Nephron progenitor cell (in vitro differentiated cells): Measurements from ENCODE around the gene CD81.
"Not testable (repeated sequence)": the region's sequence is repeated elsewhere in the genome, so short reads cannot be mapped to it uniquely, and the experiment has no call there.

Experiments
- DNase-seq: peaks from one replicate; pipeline ENCODE4 v3.0.0; 2021
- H3K27ac Mint-ChIP-seq: 2 replicates; pipeline ENCODE4 v1.8.0; 2021; ENCODE audit warnings: mild to moderate bottlenecking, moderate library complexity, mixed read lengths
- H3K27me3 Mint-ChIP-seq: 2 replicates; pipeline ENCODE4 v1.8.0; 2021; ENCODE audit warnings: mild to moderate bottlenecking, low read depth, mixed read lengths; ENCODE audit not compliant: poor library complexity
- H3K36me3 Mint-ChIP-seq: 2 replicates; pipeline ENCODE4 v1.8.0; 2021; ENCODE audit warnings: low read depth, mixed read lengths
- H3K4me1 Mint-ChIP-seq: 2 replicates; pipeline ENCODE4 v1.8.0; 2021; ENCODE audit warnings: mixed read lengths
- H3K4me3 Mint-ChIP-seq: 2 replicates; pipeline ENCODE4 v1.8.0; 2021; ENCODE audit warnings: mild to moderate bottlenecking, moderate library complexity, mixed read lengths
- H3K9me3 Mint-ChIP-seq: 2 replicates; pipeline ENCODE4 v1.8.0; 2021; ENCODE audit warnings: mild to moderate bottlenecking, moderate library complexity, mixed read lengths
- TF ChIP-seq, protein P1 (sequence below): fragments of 200-600 bp; sonication (generic); IDR thresholded peaks from 2 replicates; pipeline ENCODE4 v1.5.0; 2021; ENCODE audit warnings: antibody characterized with exemption

Gene CD81

DNA sequence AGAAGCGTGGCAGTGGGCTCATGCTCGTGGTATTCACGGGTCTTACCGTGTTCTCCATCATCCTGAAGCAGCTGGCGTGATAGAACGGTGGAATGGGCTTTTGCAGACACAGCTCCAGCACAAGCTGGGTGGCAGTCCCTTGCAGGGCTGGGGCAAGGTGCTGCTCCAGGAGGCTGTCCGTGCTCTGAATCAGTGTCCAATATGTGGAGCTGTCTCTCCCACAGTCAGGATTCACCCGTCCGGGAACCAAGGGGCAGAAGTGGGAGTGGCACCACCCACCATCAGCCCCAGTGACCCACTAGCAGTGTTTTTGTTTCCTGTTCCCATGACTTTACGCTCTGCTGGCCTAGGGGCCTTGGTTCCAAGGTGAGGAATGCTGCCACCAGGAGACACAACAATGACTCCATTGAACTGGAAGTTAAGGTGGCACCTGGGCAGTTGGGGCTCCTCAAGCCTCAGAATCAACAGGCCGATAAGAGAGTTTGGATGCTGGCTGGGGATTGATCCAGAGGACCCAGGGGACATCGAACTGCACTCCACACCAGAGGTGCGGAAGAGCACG lies 16.9 kb upstream of the CD81 start:
- Mint-ChIP-seq H3K4me3 (no peak overlapping the region), H3K27ac (peak overlapping the region; percentile 36), H3K9me3 (peaks cover 12% of the 10 kb centered on the region), H3K27me3 (peaks cover 26% of the 10 kb centered on the region), H3K36me3 (no peaks in the 10 kb centered on the region), H3K4me1 (no peaks in the 10 kb centered on the region)
- TF ChIP-seq, protein P1, sequence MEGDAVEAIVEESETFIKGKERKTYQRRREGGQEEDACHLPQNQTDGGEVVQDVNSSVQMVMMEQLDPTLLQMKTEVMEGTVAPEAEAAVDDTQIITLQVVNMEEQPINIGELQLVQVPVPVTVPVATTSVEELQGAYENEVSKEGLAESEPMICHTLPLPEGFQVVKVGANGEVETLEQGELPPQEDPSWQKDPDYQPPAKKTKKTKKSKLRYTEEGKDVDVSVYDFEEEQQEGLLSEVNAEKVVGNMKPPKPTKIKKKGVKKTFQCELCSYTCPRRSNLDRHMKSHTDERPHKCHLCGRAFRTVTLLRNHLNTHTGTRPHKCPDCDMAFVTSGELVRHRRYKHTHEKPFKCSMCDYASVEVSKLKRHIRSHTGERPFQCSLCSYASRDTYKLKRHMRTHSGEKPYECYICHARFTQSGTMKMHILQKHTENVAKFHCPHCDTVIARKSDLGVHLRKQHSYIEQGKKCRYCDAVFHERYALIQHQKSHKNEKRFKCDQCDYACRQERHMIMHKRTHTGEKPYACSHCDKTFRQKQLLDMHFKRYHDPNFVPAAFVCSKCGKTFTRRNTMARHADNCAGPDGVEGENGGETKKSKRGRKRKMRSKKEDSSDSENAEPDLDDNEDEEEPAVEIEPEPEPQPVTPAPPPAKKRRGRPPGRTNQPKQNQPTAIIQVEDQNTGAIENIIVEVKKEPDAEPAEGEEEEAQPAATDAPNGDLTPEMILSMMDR: no peak
- no peak for DNase-seq

GRCh38 chr11:2361565-2361964 lies 15.5 kb upstream of the CD81 start:
- no peaks in the 10 kb centered on the region for H3K36me3 Mint-ChIP-seq
- H3K4me1 Mint-ChIP-seq: no peaks in the 10 kb centered on the region
- TF ChIP-seq, protein P1: no peak
- DNase-seq: no peak
- H3K4me3 Mint-ChIP-seq: no peak overlapping the region
- H3K27ac Mint-ChIP-seq: no peak overlapping the region
- peaks cover 21% of the 10 kb centered on the region for H3K27me3 Mint-ChIP-seq
- H3K9me3 Mint-ChIP-seq: peaks cover 2% of the 10 kb centered on the region

DNA sequence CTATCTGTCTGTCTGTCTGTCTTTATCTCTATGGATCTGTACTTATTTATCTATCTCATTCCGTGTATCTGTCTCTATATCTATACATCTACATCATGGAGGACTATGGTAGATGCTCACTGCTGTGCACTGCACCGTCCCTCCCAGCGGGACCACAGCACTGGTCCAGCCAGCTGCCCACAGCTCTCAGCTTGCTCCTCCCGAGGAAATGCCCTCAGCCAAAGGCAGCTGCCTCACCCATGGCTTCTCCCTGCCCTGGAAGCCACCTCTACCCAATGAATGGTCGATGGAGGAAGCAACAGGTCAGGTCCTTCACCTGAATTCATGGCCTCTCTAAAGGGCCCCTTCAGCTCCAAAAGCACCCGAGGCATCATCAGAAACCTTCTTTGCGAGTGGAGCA lies 14.7 kb upstream of the CD81 start:
- H3K4me1 Mint-ChIP-seq: no peaks in the 10 kb centered on the region
- H3K27ac Mint-ChIP-seq: no peak overlapping the region
- no peaks in the 10 kb centered on the region for H3K36me3 Mint-ChIP-seq
- H3K27me3 Mint-ChIP-seq: peaks cover 23% of the 10 kb centered on the region
- no peak overlapping the region for H3K4me3 Mint-ChIP-seq
- DNase-seq: no peak
- H3K9me3 Mint-ChIP-seq: no peaks in the 10 kb centered on the region
- TF ChIP-seq, protein P1: no peak

GRCh38 chr11:2363130-2363529 lies 14.0 kb upstream of the CD81 start:
- TF ChIP-seq, protein P1: no peak
- no peaks in the 10 kb centered on the region for H3K4me1 Mint-ChIP-seq
- no peak overlapping the region for H3K27ac Mint-ChIP-seq
- no peak overlapping the region for H3K4me3 Mint-ChIP-seq
- H3K9me3 Mint-ChIP-seq: no peaks in the 10 kb centered on the region
- H3K36me3 Mint-ChIP-seq: no peaks in the 10 kb centered on the region
- H3K27me3 Mint-ChIP-seq: peaks cover 23% of the 10 kb centered on the region
- DNase-seq: no peak

DNA sequence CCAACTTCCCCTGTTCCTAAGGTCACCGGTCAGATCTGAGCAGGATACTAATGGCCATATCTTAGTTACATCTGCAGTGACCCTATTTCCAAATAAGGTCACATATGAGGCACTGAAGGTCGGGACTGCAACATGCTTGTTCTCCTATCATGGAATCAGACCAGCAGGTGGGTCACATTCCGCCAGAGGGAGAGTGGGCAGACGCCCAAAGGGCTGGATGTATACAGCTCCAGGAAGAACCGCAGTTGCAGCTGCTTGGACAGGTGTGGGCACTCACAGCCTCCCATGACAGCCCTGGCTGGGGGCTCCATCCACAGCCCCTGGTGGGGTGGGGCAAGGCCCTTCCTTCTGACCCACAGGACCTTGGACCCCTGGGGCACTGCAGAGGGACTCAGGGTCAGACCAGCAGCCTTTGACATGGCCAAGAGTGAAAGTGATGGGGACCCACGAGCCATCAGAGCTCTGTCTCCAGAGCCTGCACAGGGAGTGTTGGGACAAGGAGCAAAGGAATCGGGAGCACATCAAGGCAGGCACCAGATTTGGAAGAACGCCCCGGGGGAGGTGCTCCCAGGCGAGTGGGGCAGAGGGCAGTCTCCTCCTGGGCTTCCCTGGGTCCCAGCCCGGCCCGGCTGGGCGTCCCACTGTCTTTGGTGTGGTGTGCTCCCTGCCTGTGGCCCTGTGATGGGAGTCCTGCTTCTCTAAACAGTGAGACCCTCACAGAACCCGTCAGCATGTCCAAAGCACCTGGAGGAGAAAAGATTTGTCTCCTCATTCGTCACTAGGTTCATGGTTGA lies 13.3 kb upstream of the CD81 start:
- Mint-ChIP-seq H3K27me3 (peaks cover 19% of the 10 kb centered on the region), H3K4me1 (no peaks in the 10 kb centered on the region), H3K36me3 (no peaks in the 10 kb centered on the region), H3K9me3 (no peaks in the 10 kb centered on the region), H3K4me3 (no peak overlapping the region), H3K27ac (no peak overlapping the region)
- no peak for DNase-seq
- TF ChIP-seq, protein P1: no peak

DNA sequence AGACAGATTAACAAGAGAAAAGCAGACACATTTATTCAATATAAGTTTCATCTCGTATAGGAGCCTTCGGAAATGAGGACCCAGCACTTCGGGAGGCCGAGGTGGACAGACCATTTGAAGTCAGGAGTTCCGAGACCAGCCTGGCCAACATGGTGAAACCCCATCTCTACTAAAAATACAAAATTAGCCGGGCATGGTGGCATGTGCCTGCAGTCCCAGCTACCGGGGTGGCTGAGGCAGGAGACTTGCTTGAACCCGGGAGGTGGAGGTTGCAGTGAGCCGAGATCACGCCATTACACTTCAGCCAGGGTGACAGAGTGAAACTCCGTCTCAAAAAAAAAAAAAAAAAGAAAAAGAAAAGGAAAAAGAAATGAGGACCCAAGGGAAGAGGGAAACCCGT lies 12.7 kb upstream of the CD81 start:
- H3K27me3 Mint-ChIP-seq: peaks cover 19% of the 10 kb centered on the region
- not testable (repeated sequence) for H3K36me3 Mint-ChIP-seq, H3K9me3 Mint-ChIP-seq, H3K4me3 Mint-ChIP-seq, H3K4me1 Mint-ChIP-seq, H3K27ac Mint-ChIP-seq, DNase-seq
